Stimulated activated naive CD8-positive, alpha-beta T cell treated with anti-CD3 and anti-CD28 coated beads, Interleukin-15, amount 100 ng/mL, for 72 hours (primary cell): ENCODE data around the gene SNCB.

Source experiments
- ATAC-seq: fragments of 150-1000 bp; cut with Tn5 transposase; 2 replicates; pipeline ENCODE4 v1.10.0; 2021; ENCODE audit warnings: mild to moderate bottlenecking, moderate library complexity
- DNase-seq, 2 donors: peaks; one replicate each; pipeline ENCODE4 v3.0.0; 2021 to 2022
- H3K27ac Mint-ChIP-seq, 2 donors: one replicate each; pipeline ENCODE4 v1.8.0; 2022; ENCODE audit warnings: mild to moderate bottlenecking in 2 of 2, mixed read lengths in 2 of 2, moderate library complexity in 2 of 2
- H3K27me3 Mint-ChIP-seq: one replicate; pipeline ENCODE4 v1.8.0; 2022; ENCODE audit warnings: mixed read lengths
- H3K4me1 Mint-ChIP-seq: one replicate; pipeline ENCODE4 v1.8.0; 2022; ENCODE audit warnings: mild to moderate bottlenecking, mixed read lengths
- H3K4me3 Mint-ChIP-seq, 2 donors: one replicate each; pipeline ENCODE4 v1.8.0; 2022; ENCODE audit warnings: mild to moderate bottlenecking in 2 of 2, mixed read lengths in 2 of 2, moderate library complexity in 1 of 2
- H3K9me3 Mint-ChIP-seq, 2 donors: one replicate each; pipeline ENCODE4 v1.8.0; 2022; ENCODE audit warnings: mixed read lengths in 2 of 2

Gene SNCB

DNA sequence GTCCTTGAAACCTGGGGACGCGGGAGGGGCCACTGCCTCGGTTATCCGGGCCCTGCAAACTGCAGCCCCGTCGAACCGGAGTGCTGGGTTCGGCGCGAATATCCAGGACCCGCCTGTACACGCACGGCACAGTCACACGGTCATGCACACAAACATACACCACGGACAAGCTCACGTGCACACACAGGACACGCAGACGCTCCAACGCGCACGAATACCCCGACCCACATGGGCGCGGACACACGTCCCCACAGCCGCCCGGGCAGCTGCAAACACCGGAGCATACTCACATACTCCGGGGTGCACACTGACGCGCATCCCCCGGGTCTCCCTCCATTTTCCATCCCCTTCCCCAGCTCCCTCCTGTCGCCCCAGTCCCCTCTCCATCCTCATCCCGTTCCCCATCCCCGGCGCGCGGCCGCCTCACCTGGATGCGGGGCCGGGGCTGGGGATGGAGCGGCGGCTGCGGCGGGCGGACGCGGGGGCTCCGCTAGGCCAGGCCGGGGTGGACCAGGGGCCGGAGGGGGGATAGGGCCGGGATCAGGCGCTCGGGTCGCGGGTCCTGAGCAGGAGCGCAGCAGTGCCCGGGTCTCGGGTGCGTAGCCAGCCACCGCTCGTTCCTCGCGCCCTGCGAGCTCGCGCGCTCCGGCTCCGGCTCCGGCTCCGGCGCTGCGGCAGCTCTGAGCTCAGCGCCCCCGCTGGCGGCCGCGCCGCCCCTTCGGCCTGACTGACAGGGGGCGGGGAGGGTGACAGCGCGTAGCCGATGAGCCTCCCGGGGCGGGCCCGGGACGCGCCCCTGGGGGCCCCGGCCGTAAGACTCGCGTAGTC is at the start of gene SNCB, which contains the start of gene EIF4E1B:
Gene SNCB, minus strand, starts transcription at position 682 of the 828 bp plus-strand sequence. CDS start 880 bp downstream, outside the sequence.
Gene EIF4E1B, plus strand, starts transcription at position 823 of the 828 bp plus-strand sequence. CDS start 12,113 bp downstream, outside the sequence.
- H3K9me3 Mint-ChIP-seq: no peaks in the 10 kb centered on the region
- no peak within 1 kb of the TSS for H3K27ac Mint-ChIP-seq
- peak within 1 kb of the TSS; percentile 46 to 71 for H3K4me3 Mint-ChIP-seq
- peak; percentile 90 for ATAC-seq
- peaks cover 98% of the 10 kb centered on the region for H3K27me3 Mint-ChIP-seq
- H3K4me1 Mint-ChIP-seq: peaks cover 43% of the 10 kb centered on the region
- DNase-seq: peak; percentile 60 to 68

DNA sequence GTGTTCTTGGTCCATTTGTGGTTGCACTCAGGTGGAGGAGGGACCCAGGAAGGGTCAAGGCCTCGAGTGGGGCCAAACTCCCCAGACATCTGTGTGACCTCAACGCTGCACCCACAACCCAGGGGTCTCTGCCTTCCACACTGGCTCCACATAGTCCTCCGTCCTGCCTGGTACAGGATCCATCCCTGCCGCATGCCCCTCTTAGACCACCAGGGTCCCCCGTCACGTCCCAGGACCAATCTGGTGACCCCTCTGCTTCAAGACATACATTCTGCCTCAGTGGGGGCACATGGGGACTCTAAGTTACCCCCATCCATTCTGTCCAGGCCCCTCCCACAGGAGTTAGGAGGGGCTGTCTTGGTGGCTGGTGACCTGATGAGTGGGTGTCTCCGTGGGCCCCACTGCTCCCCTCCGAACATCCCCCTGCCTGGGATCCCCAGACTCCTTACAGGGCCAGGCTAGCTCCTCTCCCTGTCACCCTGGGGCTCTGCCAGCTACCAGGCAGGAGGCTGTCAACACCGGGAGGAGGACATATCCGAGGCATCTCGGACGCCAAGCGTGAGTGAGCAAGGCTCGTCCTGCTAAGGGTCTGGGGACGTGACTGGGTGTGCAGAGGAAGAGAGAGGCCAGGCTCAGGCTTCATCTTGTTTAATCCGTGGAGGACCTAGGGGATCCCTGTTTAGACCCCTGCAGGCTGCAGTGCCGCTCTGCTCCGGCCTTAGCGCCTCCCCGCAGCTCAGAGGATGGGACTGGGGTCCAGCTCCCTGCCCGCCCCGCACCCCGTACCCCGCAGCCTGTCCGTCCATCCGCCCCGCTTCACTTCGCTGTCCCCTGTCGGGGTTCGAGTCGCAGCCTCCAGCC is 49.3 kb upstream of the SNCB start:
- peaks cover 79% of the 10 kb centered on the region for H3K27me3 Mint-ChIP-seq
- peaks cover 0 to 6% of the 10 kb centered on the region in 2 donors for H3K9me3 Mint-ChIP-seq
- H3K4me1 Mint-ChIP-seq: no peaks in the 10 kb centered on the region
- ATAC-seq (no peak), DNase-seq (no peak)
- H3K27ac Mint-ChIP-seq: no peak overlapping the region
- no peak overlapping the region for H3K4me3 Mint-ChIP-seq

DNA sequence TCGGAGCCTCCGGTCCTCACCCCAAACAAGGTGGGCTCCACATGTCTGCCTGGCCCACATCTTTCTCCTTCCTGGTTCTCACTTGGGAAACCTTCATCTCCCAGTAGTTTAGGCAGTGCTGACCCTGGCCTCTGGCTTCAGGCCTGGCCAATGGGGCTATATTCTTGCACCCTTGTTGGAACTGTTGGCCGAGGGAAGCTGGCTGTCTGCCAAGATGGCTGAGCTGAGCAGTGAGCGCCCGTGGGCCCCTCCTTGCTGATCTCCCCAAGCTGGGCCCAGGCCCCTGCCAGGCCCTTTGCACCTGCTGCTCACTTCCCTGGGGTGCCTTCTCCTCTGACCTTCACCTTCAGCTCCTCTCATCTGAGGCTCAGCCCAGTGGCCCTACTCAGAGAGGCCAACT is 48.2 kb upstream of the SNCB start:
- DNase-seq: no peak
- peak overlapping the region in 1 of 2 donors; percentile 85 for H3K27ac Mint-ChIP-seq
- peaks cover 77% of the 10 kb centered on the region for H3K27me3 Mint-ChIP-seq
- H3K4me1 Mint-ChIP-seq: no peaks in the 10 kb centered on the region
- no peaks in the 10 kb centered on the region for H3K9me3 Mint-ChIP-seq
- ATAC-seq: no peak
- no peak overlapping the region for H3K4me3 Mint-ChIP-seq

DNA sequence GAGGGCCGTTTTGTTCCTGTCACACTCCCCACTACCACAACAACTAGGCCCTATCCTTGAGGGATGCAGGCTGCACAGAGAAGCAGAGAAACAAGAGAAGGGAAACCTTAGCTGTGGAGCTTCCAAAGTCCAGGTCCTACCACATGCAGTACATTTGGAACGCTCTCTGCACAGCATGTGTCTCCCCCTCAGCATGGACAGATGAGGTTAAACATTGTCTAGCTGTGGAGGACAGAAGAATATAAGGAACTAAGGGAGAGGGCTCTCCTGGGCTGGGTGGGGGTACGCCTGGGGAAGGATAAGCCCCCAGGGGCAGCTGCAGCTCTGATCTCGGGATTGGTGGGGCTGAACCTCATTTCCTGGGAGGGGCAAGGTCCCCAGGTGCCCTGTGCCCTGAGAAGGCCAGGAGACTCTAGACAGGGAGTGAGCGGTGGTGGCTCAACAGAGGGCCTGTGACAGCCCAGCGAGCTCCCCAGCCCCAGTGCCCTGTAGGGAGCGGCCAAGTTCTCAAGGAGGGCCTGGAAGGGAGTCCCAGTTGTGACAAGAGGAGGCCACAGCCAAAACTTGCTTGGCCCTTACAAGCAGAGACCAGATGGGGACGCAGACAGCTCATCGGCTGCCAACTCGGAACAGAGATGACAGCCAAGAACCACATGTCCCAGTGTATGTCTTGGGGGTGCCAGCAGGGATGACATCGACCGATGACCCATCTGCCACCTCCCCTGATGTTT is 47.0 kb upstream of the SNCB start:
- ATAC-seq: no peak

DNA sequence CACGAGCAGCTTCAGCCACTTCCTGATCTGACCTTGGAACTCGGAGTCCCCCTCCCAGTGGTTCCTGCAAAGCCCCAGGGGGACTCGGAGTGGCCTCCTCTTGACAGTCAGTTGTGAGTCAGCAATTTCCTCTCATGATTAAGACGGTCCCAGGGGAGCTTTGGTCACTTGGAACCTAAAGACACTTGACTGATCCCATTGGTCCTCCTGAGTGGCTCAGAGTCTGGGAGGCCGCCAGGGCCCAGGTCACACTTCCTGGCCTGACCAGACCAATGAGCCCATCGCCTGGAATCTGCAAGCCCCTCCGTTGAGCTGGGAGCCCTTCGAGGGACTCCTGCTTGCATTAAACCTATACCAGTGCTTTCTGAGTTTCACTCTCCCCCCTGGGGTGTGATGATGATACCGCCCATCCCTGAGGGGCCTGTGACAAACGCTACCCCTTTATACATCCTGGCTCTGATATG is 46.1 kb upstream of the SNCB start:
- Mint-ChIP-seq H3K9me3 (no peaks in the 10 kb centered on the region), H3K27me3 (peaks cover 78% of the 10 kb centered on the region), H3K27ac (no peak overlapping the region), H3K4me3 (no peak overlapping the region), H3K4me1 (no peaks in the 10 kb centered on the region)
- DNase-seq (no peak), ATAC-seq (no peak)

More for the DNA sequence above, 47.0 kb upstream of the SNCB start:
- H3K27ac Mint-ChIP-seq: peak overlapping the region in 1 of 2 donors; percentile 71
- H3K27me3 Mint-ChIP-seq: peaks cover 78% of the 10 kb centered on the region
- H3K4me3 Mint-ChIP-seq: no peak overlapping the region
- no peaks in the 10 kb centered on the region for H3K9me3 Mint-ChIP-seq
- no peaks in the 10 kb centered on the region for H3K4me1 Mint-ChIP-seq
- DNase-seq: no peak

DNA sequence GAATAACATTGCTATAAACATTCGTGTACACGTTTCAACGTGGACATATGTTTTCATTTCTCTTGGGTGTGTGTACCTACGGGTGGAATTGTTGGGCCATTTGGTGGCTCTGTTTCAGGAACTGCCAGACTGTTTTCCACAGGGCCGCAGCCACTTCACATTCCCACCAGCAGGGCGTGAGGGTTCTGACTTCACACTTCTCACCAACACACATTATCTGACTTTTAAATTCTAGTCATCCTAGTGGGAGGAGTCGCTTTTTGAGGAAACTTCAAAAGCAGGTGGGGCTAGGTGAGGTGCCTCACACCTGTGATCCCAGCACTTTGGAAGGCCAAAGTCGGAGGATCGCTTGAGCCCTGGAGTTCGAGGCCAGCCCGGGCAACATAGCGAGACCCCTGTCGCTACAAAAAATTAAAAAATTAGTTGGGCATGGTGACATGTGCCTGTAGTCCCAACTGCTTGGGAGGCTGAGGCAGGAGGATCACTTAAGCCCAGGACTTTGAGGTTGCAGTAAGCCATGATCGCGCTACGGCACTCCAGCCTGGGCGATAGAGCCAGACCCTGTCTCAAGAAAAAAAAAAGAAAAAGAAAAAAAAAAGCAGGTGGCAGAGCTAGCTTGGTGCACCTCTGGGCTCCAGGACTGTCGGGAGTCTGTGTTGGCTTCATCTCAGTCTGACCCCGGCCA is 45.5 kb upstream of the SNCB start:
- Mint-ChIP-seq H3K27ac (no peak overlapping the region), H3K9me3 (no peaks in the 10 kb centered on the region)

DNA sequence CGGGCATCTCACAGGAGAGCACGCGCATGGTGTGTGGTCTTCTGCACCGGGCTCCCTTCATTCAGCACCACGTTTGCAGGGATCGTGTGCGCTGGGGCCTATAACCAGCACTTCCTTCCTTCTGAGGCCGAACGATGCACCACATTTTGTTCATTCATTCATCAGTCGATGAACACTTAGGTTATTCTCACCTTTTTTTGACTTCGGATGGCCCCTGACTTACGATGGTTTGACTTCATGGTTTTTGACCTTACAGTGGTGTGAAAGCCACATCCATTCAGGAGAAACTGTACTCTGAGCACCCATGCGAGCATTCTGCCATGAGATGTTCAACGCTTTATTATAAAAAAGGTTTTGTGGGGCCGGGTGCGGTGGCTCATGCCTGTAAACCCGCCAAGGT is 44.5 kb upstream of the SNCB start:
- DNase-seq: no peak
- H3K4me3 Mint-ChIP-seq: no peak overlapping the region
- no peak for ATAC-seq
- no peaks in the 10 kb centered on the region for H3K4me1 Mint-ChIP-seq
- peaks cover 73% of the 10 kb centered on the region for H3K27me3 Mint-ChIP-seq
- H3K9me3 Mint-ChIP-seq: no peaks in the 10 kb centered on the region
- peak overlapping the region in 1 of 2 donors; percentile 6 for H3K27ac Mint-ChIP-seq

More for the DNA sequence above, 45.5 kb upstream of the SNCB start:
- Mint-ChIP-seq H3K4me1 (no peaks in the 10 kb centered on the region), H3K4me3 (no peak overlapping the region), H3K27me3 (peaks cover 78% of the 10 kb centered on the region)
- ATAC-seq: no peak
- no peak for DNase-seq

DNA sequence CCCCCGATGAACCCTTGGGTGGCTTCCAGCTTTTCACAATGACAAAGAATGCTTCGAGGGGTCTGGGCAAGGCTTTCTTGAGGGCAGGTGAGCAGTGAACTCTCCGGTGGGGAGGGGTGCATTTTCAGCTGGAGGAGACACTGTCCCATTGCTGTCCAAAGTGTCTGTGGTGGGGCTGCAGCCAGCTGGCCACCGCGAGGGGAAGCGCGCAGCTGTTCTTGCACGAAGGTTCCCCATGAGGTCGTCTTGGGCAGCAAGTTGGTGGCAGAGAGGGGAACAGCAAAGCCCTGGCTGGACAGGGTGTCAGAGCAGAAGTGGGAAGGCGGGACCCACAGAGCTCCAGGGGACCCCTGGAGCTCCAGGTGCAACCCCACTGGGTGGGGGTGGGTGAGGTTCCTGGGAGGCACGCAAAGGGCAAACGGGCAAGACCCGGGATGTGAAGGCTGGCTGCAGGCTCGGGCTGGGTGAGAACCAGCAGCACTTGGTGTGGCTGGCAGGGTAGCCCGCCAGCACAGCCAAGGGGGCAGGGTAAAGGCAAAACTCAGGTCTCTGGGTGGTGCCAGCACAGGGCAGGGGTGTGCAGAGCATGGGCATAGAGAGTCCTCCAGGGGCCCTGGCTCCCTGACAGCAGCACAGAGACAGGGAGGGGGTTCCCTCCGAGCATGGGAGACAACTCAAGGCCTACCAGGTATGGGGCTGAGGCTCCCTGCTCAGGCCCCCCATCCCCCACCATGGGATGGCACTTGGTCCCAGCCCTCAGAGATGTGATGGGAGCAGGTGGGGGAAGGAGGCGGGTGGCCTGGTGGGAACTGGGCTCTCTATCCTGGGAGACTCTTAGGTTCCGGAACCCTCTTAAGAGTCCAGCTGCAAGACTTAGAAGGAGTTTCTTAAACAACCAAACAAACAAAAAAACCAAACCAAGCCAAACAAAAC is 43.6 kb upstream of the SNCB start:
- no peaks in the 10 kb centered on the region for H3K9me3 Mint-ChIP-seq
- DNase-seq (no peak), ATAC-seq (no peak)
- H3K27ac Mint-ChIP-seq: no peak overlapping the region
- H3K4me3 Mint-ChIP-seq: no peak overlapping the region
- no peaks in the 10 kb centered on the region for H3K4me1 Mint-ChIP-seq
- H3K27me3 Mint-ChIP-seq: peaks cover 73% of the 10 kb centered on the region

DNA sequence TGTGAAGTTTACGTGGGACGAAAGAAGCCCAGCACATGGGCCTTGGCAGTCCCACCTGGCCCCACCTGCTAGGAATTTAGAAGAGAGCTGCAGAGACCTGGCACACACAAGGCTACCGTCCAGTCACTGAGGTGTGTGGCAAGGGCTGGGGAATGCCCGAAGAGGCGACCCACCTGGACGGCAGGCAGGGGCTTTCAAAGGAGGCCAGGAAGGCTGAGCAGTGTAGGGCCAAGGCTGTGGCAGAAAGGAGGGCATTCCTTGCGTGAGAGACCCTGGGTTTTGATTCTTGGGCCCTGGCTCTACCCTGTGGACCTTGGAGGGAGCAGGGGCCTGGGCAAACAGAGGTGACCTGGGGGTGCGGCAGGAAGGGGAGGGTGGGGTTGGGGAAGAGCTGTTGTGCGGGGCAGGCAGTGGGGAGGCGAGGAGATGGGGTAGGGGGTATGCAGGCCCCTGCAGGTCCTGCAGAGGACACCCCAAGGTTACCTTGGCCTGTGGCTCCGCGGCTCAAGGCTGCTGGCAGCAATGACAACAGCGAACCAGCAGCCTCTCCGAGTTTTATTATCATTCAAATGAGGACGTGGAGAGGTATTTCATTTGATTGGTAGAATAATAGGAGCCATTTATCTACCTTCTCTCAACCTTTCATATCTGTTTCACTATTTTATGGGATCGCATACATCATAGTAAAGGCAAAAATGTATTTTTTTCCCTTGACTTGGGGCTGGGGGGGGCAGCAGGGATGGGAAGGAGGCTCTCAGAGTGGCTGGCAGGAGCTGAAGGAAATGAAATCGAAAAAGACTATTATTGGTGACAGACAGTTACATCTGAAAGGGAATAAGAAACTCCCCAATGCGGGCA is 41.8 kb upstream of the SNCB start:
- Mint-ChIP-seq H3K27ac (no peak overlapping the region), H3K9me3 (no peaks in the 10 kb centered on the region), H3K4me1 (no peaks in the 10 kb centered on the region), H3K27me3 (peaks cover 66% of the 10 kb centered on the region), H3K4me3 (no peak overlapping the region)
- no peak for DNase-seq
- no peak for ATAC-seq

DNA sequence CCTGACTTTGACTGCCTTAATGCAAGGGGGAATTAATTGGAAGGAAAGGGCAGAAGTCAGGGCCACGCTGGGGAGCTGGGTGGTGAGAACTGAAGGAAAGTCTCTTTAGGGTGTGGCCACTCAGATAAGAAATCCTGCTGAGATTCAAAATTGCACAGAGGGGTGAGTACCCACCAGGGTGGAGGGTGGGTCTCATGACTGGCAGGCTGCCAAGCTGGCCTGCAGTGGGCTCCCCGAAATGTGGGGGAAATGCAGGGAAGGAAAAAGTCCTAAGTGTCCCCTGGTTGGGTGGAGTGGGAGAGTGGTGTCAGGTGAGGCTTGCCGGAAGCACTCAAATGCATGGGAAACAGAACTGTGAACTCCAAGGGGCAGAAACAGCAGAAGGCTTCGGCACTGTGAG is 41.1 kb upstream of the SNCB start:
- Mint-ChIP-seq H3K27me3 (peaks cover 59% of the 10 kb centered on the region), H3K4me1 (no peaks in the 10 kb centered on the region), H3K9me3 (no peaks in the 10 kb centered on the region), H3K27ac (no peak overlapping the region), H3K4me3 (no peak overlapping the region)
- DNase-seq (no peak), ATAC-seq (no peak)

DNA sequence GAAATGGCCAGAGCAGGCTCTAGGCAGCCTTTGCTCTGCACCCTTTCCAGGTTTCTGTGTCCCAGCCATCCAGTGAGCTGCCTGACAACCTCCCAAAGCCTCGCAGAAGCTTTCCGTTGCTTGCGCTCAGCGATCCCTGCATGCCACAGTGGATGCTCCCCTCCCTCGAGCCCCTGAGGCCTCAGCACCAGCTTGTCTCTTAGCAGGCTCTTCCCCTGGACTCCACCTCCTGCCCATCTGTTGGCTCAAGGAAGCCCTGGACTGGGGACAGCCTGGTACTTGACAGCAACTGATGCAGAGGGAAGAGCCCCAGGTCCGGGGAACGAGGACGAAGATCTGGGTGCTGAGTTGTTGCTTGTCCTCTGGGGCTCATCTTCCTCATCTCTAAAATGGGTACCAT is 40.1 kb upstream of the SNCB start:
- no peaks in the 10 kb centered on the region for H3K4me1 Mint-ChIP-seq
- ATAC-seq (no peak), DNase-seq (no peak)
- H3K9me3 Mint-ChIP-seq: no peaks in the 10 kb centered on the region
- H3K27ac Mint-ChIP-seq: no peak overlapping the region
- H3K4me3 Mint-ChIP-seq: no peak overlapping the region
- H3K27me3 Mint-ChIP-seq: peaks cover 62% of the 10 kb centered on the region

DNA sequence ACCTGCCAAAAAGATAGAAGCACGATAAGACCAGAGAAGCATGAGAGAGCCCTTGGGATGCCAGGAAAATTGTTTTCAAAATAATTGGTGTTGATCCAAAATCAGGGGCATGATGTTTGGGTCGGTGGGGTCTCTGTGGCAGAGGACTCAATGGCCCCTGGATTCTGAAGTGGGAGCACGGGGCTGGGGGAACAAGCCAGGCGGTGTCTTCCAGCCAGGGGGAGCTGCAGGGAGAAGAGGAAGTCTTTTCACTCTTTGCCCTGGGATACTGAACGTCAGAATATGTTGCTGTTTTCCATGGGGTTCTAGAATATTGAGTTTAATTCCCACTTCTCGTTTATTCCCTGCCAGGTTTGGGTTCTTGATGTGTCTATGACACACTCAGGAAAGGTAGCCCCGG is 37.3 kb upstream of the SNCB start:
- H3K27me3 Mint-ChIP-seq: peaks cover 67% of the 10 kb centered on the region
- no peaks in the 10 kb centered on the region for H3K4me1 Mint-ChIP-seq
- no peak for DNase-seq
- H3K9me3 Mint-ChIP-seq: no peaks in the 10 kb centered on the region
- no peak overlapping the region for H3K27ac Mint-ChIP-seq
- ATAC-seq: no peak
- H3K4me3 Mint-ChIP-seq: no peak overlapping the region

DNA sequence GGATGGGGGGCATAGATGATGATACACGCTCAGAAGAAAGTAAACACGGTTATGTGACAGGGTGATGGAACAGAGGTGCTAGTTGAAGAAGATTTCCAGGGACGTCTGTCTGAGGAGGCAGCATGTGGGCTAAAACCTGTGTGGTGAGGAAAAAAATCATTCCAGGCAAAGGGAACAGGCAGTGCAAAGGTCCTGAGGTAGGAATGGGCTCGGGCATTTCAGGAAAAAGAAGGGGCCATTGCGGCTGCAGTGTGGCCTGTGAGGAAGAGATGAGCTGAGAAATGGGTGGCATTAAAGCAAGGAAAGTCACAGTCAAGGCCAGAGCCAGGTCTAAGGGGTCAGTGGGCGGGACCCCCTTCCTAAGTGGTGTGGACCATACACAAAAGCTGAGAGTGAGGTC is 35.2 kb upstream of the SNCB start:
- ATAC-seq (no peak), DNase-seq (no peak)
- Mint-ChIP-seq H3K27ac (no peak overlapping the region), H3K4me3 (no peak overlapping the region), H3K4me1 (peaks cover 7% of the 10 kb centered on the region), H3K27me3 (peaks cover 46% of the 10 kb centered on the region), H3K9me3 (no peaks in the 10 kb centered on the region)
